GM18909 (cell line): ENCODE measurements around the gene C4orf33.
"Not testable (repeated sequence)": the region's sequence is repeated elsewhere in the genome, so short reads cannot be mapped to it uniquely, and the experiment has no call there.

ENCODE experiments used
- ATAC-seq: cut with Tn5 transposase; IDR thresholded peaks from one replicate; pipeline ENCODE4 v1.9.1; 2021; ENCODE audit warnings: mild to moderate bottlenecking; ENCODE audit not compliant: unreplicated experiment, poor library complexity

The C4orf33 gene

GRCh38 chr4:129117705-129118104 lies 21.8 kb downstream of the C4orf33 start:
- no peak for ATAC-seq

GRCh38 chr4:129126614-129127013 lies 30.7 kb downstream of the C4orf33 start:
- ATAC-seq: not testable (repeated sequence)

GRCh38 chr4:129129143-129129542 lies 33.2 kb downstream of the C4orf33 start:
- no peak for ATAC-seq

- no peak for ATAC-seq
These were observed 35.4 kb downstream of the C4orf33 start for GRCh38 chr4:129131343-129131742.

GRCh38 chr4:129136433-129136832 lies 40.5 kb downstream of the C4orf33 start:
- no peak for ATAC-seq

- no peak for ATAC-seq
These were observed 43.0 kb downstream of the C4orf33 start for GRCh38 chr4:129138810-129139496.

- ATAC-seq: no peak
These were observed 44.6 kb downstream of the C4orf33 start for GRCh38 chr4:129140521-129140920.

GRCh38 chr4:129143359-129143758 lies 47.4 kb downstream of the C4orf33 start:
- ATAC-seq: no peak

GRCh38 chr4:129144755-129145206 lies 48.8 kb downstream of the C4orf33 start:
- ATAC-seq: no peak

GRCh38 chr4:129145222-129145730 lies 49.3 kb downstream of the C4orf33 start:
- no peak for ATAC-seq

GRCh38 chr4:129146639-129147038 lies 50.7 kb downstream of the C4orf33 start:
- ATAC-seq: no peak

- ATAC-seq: no peak
These were observed 52.9 kb downstream of the C4orf33 start for GRCh38 chr4:129148892-129149291.

- no peak for ATAC-seq
These were observed 54.0 kb downstream of the C4orf33 start for GRCh38 chr4:129149906-129150305.

GRCh38 chr4:129152350-129152749 lies 56.4 kb downstream of the C4orf33 start:
- ATAC-seq: no peak

GRCh38 chr4:129153700-129154099 lies 57.7 kb downstream of the C4orf33 start:
- ATAC-seq: no peak

- no peak for ATAC-seq
These were observed 66.5 kb downstream of the C4orf33 start for GRCh38 chr4:129162450-129162849.

GRCh38 chr4:129163427-129163826 lies 67.5 kb downstream of the C4orf33 start:
- no peak for ATAC-seq

- no peak for ATAC-seq
These were observed 68.3 kb downstream of the C4orf33 start for GRCh38 chr4:129164243-129164642.
